ENCODE data around the gene SERPINI2. TPM values are rescaled to one million over a fixed set of nuclear protein-coding genes. Genes with fewer than 3 reads are reported as not detected.

Gene SERPINI2
- total and polyA plus RNA-seq, 12 donors = 0.10 to 0.38 (median 0.11) TPM; not detected in 9

DNA sequence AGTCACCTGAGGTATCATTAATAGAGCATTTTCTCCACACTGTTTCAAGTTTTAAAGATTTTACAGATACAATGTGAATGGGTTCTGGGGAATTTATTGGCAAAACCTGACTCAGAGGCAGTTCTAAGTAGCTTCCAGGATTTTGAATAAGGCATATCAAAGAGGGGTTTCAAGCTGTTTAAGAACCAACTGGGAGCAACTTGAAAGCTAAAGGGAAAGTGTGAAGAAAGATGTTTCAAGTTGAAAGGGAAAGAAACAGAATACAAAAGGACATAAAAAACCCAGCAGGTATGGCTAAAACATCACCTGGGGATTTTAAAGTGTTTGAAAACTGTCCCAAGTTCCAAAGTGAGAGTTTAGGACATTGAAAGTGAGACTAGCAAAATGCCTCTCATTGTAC lies 17.8 kb upstream of the SERPINI2 start:
- DNase-seq = no peak
- intact Hi-C loops (cut with DNase I) = no loop called here
- no peaks in the 10 kb centered on the region for H3K9me3 ChIP-seq (replicated peaks in 1 of 3)
- no peak for TF ChIP-seq CTCF (IDR thresholded peaks at IDR 0.05)
- no peak for TF ChIP-seq POLR2A (IDR thresholded peaks at IDR 0.05)
- H3K4me1 ChIP-seq (replicated peaks in 1 of 2) = no peaks in the 10 kb centered on the region
- no peak overlapping the region for H3K27ac ChIP-seq
- H3K36me3 ChIP-seq (replicated peaks in 1 of 2) = no peaks in the 10 kb centered on the region
- H3K27me3 ChIP-seq = no peaks in the 10 kb centered on the region
- no peak overlapping the region for H3K4me3 ChIP-seq

DNA sequence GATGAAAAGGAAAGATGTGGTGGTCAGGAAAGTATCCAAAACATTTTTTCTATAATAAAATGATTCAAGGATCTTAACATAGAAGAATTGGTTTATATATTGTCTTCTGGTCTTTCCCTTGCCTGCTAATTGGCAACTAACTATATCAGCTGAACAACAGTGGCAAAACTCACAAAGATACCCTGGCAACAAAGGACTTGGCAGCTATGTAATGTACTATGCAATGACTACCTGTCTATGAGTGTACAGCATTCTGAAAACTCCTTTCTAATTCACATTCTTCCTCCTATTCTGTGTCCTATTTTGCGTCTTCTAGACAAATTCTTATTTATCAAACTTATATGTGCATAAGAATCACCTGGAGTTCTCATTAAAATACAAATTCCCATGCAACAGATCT lies 15.7 kb upstream of the SERPINI2 start:
- no peak overlapping the region for H3K4me3 ChIP-seq
- no peaks in the 10 kb centered on the region for H3K9me3 ChIP-seq (replicated peaks in 1 of 3)
- DNase-seq = no peak
- H3K27ac ChIP-seq = no peak overlapping the region
- no peaks in the 10 kb centered on the region for H3K27me3 ChIP-seq
- WGBS, 4 donors = 53 to 78% (median 63%) methylated on average over 1 of the region's 1 CpG
- no peaks in the 10 kb centered on the region for H3K36me3 ChIP-seq (replicated peaks in 1 of 2)
- no peaks in the 10 kb centered on the region for H3K4me1 ChIP-seq (replicated peaks in 1 of 2)
- no peak for TF ChIP-seq CTCF (IDR thresholded peaks at IDR 0.05)
- TF ChIP-seq POLR2A (IDR thresholded peaks at IDR 0.05) = no peak
- intact Hi-C loops (cut with DNase I) = no loop called here

GRCh38 chr3:167487556-167487955 lies 13.7 kb upstream of the SERPINI2 start:
- intact Hi-C loops (cut with DNase I) = no loop called here
- no peak overlapping the region for H3K27ac ChIP-seq
- TF ChIP-seq CTCF (IDR thresholded peaks at IDR 0.05) (no peak), POLR2A (IDR thresholded peaks at IDR 0.05) (no peak)
- 49 to 61% (median 54%) methylated on average over 3 of the region's 3 CpGs for WGBS, 4 donors
- no peaks in the 10 kb centered on the region for H3K4me1 ChIP-seq (replicated peaks in 1 of 2)
- no peaks in the 10 kb centered on the region for H3K9me3 ChIP-seq (replicated peaks in 1 of 3)
- H3K4me3 ChIP-seq = no peak overlapping the region
- no peaks in the 10 kb centered on the region for H3K36me3 ChIP-seq (replicated peaks in 1 of 2)
- no peak for DNase-seq
- no peaks in the 10 kb centered on the region for H3K27me3 ChIP-seq

DNA sequence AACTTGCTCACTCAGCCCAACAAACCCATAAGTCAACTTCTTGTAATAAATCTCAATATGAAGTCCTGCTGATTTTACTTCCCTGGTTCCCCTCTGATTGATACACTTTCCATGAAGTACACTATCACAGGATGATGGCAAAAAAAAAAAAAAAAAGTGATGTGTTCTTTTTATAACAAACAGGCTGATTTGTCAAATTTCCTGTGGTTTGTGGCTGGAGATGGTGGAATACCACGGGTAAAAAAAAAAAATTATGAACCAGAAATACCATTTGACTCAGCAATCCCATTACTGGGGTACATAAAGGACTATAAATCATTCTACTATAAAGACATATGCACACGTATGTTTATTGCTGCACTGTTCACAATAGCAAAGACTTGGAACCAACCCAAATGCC lies 10.7 kb upstream of the SERPINI2 start:
- no peaks in the 10 kb centered on the region for H3K27me3 ChIP-seq
- H3K4me1 ChIP-seq (replicated peaks in 1 of 2) = no peaks in the 10 kb centered on the region
- H3K36me3 ChIP-seq (replicated peaks in 1 of 2) = no peaks in the 10 kb centered on the region
- intact Hi-C loops (cut with DNase I) = no loop called here
- H3K4me3 ChIP-seq = no peak overlapping the region
- TF ChIP-seq CTCF (IDR thresholded peaks at IDR 0.05) (no peak), POLR2A (IDR thresholded peaks at IDR 0.05) (no peak)
- H3K9me3 ChIP-seq (replicated peaks in 1 of 3) = no peaks in the 10 kb centered on the region
- DNase-seq = no peak
- no peak overlapping the region for H3K27ac ChIP-seq
- WGBS, 4 donors = 59 to 71% (median 61%) methylated on average over 2 of the region's 2 CpGs

Measured in adrenal gland (tissue), 12 donors.